Motor neuron (in vitro differentiated cells): Measurements from ENCODE around the gene PIM2. TPM values are rescaled to one million over a fixed set of nuclear protein-coding genes. Genes with fewer than 3 reads are reported as not detected.
A peak's percentile ranks its signal among the peaks of the same experiment; 100 is the strongest.

Experiments used
- ATAC-seq, 8 experiments: fragments of 200-7000 bp; cut with Tn5 transposase; replicated peaks in 6 of 8; 2 replicates each; pipeline ENCODE4 v1.8.0; 2021; ENCODE audit warnings: mild to moderate bottlenecking in 8 of 8, moderate library complexity in 8 of 8
- H3K27ac ChIP-seq, 2 donors: fragments of 250-450 bp; sonication (Bioruptor Pico); 2 replicates each; pipeline ENCODE4 v1.9.0; 2021; ENCODE audit warnings: antibody characterized with exemption in 2 of 2, mild to moderate bottlenecking in 2 of 2, moderate library complexity in 1 of 2
- H3K4me1 ChIP-seq, 2 donors: fragments of 250-450 bp; sonication (Bioruptor Pico); replicated peaks in 1 of 2; 2 replicates each; pipeline ENCODE4 v1.6.1; 2021; ENCODE audit warnings: antibody characterized with exemption in 2 of 2, mild to moderate bottlenecking in 2 of 2, moderate library complexity in 1 of 2
- H3K4me3 ChIP-seq, 5 donors: fragments of 250-450 bp; sonication (Bioruptor Pico); 2 replicates each; pipeline ENCODE4 v1.9.0; 2021; ENCODE audit warnings: antibody characterized with exemption in 5 of 5, mild to moderate bottlenecking in 5 of 5, moderate library complexity in 4 of 5
- WGBS, 10 experiments: fragments of 450-650 bp; shearing (Covaris generic); methylation state at CpG; one replicate each; pipeline ENCODE4 v1.0.0; 2022; 5-methylcytosine and 5-hydroxymethylcytosine counted together
- in situ Hi-C, 9 experiments: fragments of 400-800 bp; cut with MboI; loops; one replicate each; pipeline ENCODE4 v1.15.0; 2021; ENCODE audit warnings: low sequenced_read_pairs in 9 of 9, low pct_unique_long_range_greater_than_20kb in 2 of 9; ENCODE audit not compliant: unreplicated experiment in 9 of 9
- total RNA-seq, 8 experiments: library from RNA; unstranded; fragments of 300-600 nt; gene quantifications; 2 replicates each; pipeline versions ENCODE4 v1.2.3 to v1.2.4, GENCODE V29; 2022

The PIM2 gene
- total RNA-seq, 8 experiments from 2014 or later = 6.9 to 20.3 (median 9.5) TPM

DNA sequence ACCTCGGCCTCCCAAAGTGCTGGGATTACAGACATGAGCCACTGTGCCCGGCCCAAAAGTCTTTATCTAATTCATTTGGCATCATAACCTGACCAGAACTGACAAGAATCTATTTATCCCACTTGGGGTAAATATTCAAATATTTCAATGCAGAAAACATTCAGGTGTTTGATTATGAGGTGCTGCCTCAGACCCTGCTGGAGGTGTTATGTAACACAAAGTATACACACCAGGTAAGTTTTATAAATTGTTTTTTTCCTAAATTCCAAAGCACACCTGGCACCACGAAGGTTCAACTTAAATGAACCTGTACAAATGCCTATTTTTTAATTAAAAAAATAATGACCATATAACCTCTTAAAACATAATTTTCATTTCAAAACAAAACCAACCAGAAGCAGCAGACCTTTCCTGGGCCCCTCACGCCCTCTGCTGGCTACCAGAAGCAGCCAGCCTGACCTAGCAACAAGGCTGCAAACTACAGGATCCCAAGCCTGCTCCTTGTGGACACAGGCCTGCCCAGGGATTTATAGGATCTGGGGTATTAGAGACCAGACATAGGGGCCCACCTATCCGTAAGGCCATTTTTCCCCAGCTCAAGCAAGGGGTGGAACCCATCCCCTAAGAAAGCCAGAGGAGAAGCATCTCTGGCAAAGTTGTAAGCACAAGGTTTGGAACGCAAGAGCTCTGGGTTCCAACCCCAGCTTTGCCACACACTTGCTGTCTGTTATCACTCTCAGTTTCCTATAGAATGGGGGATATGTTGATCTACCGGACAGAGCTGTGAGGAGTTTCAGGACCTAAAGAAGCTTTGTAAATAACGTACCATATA is 26.9 kb upstream of the PIM2 start:
- WGBS, 10 experiments = 20 to 22% (median 21%) methylated on average over 1 to 3 of the region's 8 CpGs; no CpG with 5 or more reads in 7 of the 10 experiments

DNA sequence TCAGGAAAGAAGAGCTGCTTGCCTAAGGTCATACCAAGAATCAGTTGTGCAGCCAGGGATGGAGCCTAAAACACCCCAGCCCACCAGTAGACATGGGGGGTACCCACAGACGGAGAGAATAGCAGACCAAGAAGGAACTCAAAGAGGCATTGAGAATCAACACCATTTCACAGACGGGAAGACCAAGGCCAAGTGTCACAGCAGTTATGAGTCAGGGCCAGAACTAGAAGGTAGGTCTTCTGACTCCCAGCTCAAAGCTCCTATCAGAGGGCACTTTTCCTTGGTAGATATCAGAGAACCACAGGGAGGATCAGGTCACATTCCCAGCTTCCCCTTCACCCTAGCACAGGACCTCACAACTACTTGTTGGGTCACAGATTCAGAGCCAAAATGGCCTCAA is 24.1 kb upstream of the PIM2 start:
- Histone ChIP-seq H3K4me1 (peaks cover 0 to 2% of the 10 kb centered on the region in 2 donors), H3K27ac (no peak overlapping the region), H3K4me3 (no peak overlapping the region)
- 10 to 53% methylated on average over 2 of the region's 2 CpGs; no CpG with 5 or more reads in 8 of the 10 experiments for WGBS, 10 experiments
- no peak for ATAC-seq
- in situ Hi-C loops = no loop called here

More for the DNA sequence above, 26.9 kb upstream of the PIM2 start:
- peak; percentile 43 to 80 (median 70) for ATAC-seq
- Histone ChIP-seq H3K27ac (no peak overlapping the region), H3K4me1 (peaks cover 0 to 2% of the 10 kb centered on the region in 2 donors), H3K4me3 (no peak overlapping the region)
- in situ Hi-C loops = no loop called here

- Histone ChIP-seq H3K4me3 (no peak overlapping the region), H3K4me1 (no peaks in the 10 kb centered on the region), H3K27ac (no peak overlapping the region)
- in situ Hi-C loops = no loop called here
- ATAC-seq = no peak
- WGBS, 10 experiments = 60 to 100% (median 71%) methylated on average over 1 of the region's 2 CpGs; no CpG with 5 or more reads in 7 of the 10 experiments
Measured at GRCh38 chrX:48940404-48940955, 21.7 kb upstream of the PIM2 start.

- 20 to 70% methylated on average over 1 to 2 of the region's 3 CpGs; no CpG with 5 or more reads in 8 of the 10 experiments for WGBS, 10 experiments
- no peak overlapping the region for H3K4me3 ChIP-seq
- H3K4me1 ChIP-seq = no peaks in the 10 kb centered on the region
- in situ Hi-C loops = no loop called here
- no peak overlapping the region for H3K27ac ChIP-seq
- ATAC-seq = no peak
Measured at GRCh38 chrX:48939524-48940228, 20.9 kb upstream of the PIM2 start.

DNA sequence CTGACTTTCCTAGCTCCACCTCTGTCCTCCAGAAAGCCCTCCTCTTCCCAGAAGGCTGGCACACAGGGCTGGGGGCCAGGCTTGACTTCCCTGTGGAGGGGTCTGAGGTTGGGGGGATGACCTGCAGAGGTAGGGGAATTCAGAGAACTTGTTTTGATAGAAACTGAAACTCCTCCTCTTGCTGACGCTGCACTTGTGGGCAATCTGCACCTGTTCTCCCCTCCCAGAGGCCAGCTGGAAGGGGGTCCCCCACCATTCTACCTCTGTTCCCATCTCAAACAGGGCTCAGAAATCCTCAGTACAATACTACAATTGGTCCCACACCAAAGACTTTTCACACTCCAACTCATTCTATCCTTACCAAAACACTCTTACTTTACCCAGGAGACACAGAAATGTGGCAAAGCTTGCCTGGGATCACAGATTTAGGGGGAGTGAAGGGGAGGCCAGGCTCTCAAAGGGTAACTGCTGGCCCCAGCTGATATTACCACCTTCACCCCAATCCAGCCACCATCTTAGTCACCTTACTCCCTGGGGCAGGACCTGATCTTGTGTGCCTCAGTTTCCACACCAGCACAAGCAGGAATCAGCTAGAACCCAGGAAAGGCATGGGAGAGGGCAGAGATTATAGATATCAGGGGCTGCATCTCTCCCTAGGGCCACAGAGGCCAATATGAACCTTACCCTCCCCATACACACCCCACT is 20.0 kb upstream of the PIM2 start:
- Histone ChIP-seq H3K4me3 (no peak overlapping the region), H3K27ac (no peak overlapping the region), H3K4me1 (no peaks in the 10 kb centered on the region)
- ATAC-seq = no peak
- WGBS, 10 experiments = no CpG with 5 or more reads among the region's 1 CpG
- in situ Hi-C loops = no loop called here

- Histone ChIP-seq H3K4me3 (no peak overlapping the region), H3K27ac (no peak overlapping the region), H3K4me1 (no peaks in the 10 kb centered on the region)
- in situ Hi-C loops = no loop called here
- ATAC-seq = peak in 3 of 8 experiments; percentile 56 to 84 (median 59)
- WGBS, 10 experiments = 10 to 67% (median 25%) methylated on average over 1 to 4 of the region's 9 CpGs; no CpG with 5 or more reads in 7 of the 10 experiments
Measured at GRCh38 chrX:48937054-48937907, 18.5 kb upstream of the PIM2 start.

DNA sequence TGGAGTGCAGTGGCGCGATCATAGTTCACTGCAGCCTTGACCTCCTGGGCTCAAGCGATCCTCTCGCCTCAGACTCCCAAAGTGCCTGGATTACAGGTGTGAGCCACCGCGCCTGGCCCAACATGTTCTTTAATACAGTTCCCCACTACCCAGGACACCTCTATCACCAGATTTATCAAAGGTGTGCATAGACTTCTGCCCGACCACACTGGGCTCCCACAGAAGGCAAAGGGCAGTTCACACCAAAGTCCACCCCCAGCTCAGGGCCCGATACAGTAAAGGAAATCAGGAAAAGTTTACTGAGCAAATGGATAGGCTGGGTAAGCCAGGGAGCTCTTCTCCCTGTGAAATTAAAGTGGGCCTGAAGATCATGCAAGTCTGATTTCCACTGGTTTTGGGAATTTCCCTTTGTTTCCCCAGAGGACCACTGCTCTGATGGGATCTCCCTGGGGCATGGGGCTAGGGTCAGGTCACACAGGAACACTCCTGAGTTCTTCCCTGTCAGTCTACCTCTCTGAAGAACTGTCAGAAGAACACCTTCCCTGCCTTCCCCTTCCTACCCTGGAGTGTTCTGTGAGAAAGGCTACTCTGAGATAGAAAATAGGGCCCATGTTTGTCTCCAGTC is 17.7 kb upstream of the PIM2 start:
- no peak overlapping the region for H3K4me3 ChIP-seq

GRCh38 chrX:48935301-48935670 is 16.5 kb upstream of the PIM2 start:
- no peak overlapping the region for H3K27ac ChIP-seq
- H3K4me1 ChIP-seq = no peaks in the 10 kb centered on the region
- no peak for ATAC-seq
- H3K4me3 ChIP-seq = no peak overlapping the region
- in situ Hi-C loops = no loop called here
- WGBS, 10 experiments = 20% methylated on average over 1 of the region's 1 CpG; no CpG with 5 or more reads in 9 of the 10 experiments

More for the DNA sequence above, 17.7 kb upstream of the PIM2 start:
- in situ Hi-C loops = no loop called here
- no peaks in the 10 kb centered on the region for H3K4me1 ChIP-seq
- no peak overlapping the region for H3K27ac ChIP-seq
- ATAC-seq = no peak
- 69% methylated on average over 2 of the region's 8 CpGs; no CpG with 5 or more reads in 9 of the 10 experiments for WGBS, 10 experiments

DNA sequence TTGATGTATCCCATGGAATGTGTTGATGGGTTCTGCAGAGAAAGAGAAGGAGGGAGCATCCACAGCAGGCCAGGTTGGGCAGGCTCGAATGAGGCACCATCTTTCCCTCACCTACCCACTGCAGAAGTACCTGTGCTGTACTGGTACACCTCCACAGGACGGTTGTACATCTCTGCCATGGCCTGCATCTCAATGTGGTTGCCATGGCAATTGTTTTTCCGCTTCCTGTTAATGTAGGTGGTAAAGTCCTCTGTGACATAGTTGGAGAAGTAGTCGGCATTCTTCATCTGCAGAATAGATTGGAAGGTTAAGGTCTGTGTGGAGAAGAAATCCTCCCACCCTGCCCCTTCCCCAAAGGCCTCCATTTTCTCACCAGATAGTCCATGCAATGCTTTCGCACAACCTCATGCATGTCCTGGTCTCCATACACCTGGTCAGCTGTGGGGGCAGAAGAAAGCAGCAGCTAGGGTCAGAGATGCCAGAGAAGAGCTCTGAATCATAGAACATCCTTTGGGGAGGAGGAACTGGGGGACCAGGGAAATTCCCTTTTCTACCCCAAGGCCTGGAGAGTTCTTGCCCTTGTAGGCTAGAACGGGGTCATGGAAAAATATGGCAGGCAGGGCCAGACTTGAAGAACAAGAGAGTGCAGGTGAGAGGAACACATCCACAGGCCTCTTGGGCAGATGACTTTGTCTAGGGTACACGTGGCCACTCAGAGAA is 15.9 kb upstream of the PIM2 start:
- WGBS, 10 experiments = 43 to 60% methylated on average over 3 to 6 of the region's 7 CpGs; no CpG with 5 or more reads in 8 of the 10 experiments

DNA sequence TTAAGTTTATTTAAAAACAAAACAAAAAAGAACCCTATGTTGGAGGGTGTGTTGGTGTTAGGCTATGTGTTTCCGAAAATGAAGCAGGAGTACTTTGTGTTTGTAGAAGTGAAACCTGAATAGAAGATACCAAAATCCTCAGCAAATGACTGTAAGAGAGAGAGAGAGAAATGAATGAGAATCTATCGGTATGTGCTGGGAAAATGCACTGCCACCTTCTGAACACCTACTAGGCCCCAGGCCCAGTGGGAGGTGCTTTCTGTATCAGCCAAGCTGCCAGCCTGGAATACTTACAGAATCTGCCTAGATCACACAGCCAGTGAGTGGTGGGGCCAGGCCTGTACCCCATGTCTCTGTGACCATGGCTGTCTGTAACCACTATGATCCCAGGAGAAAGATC is 14.9 kb upstream of the PIM2 start:
- Histone ChIP-seq H3K27ac (no peak overlapping the region), H3K4me3 (no peak overlapping the region), H3K4me1 (no peaks in the 10 kb centered on the region)
- no peak for ATAC-seq
- in situ Hi-C loops = no loop called here
- 29 to 100% (median 83%) methylated on average over 1 to 2 of the region's 2 CpGs; no CpG with 5 or more reads in 6 of the 10 experiments for WGBS, 10 experiments

More for the DNA sequence above, 15.9 kb upstream of the PIM2 start:
- Histone ChIP-seq H3K27ac (no peak overlapping the region), H3K4me1 (no peaks in the 10 kb centered on the region), H3K4me3 (no peak overlapping the region)
- in situ Hi-C loops = no loop called here
- no peak for ATAC-seq

DNA sequence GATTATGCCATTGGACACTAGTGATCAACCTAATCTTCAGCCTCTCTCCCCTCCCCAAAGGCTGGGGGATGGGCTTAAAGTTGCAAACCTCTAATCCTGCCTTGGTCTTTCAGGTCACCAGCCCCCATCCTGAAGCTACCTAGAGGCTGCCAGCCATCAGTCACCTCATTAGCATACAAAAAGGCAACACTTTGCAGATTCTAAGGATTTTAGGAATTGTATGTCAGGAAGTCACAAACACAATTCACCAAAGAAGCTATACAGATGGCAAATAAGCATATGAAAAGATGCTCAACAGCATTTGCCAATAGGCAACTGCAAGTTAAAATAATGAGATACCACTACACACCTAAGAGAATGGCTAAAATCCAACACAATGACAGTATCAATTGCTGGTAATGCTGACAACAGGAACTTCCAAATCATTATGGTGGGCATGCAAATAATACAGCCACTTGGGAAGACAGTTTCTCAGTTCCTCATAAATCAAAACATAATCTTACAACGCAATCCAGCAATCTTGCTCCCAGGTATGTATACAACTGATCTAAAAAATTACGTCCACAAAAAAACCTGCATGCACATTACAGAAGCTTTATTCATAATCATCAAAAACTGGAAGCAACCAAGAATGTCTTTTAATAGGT is 9.0 kb upstream of the PIM2 start:
- WGBS, 10 experiments = 28 to 80% (median 36%) methylated on average over 1 to 2 of the region's 2 CpGs; no CpG with 5 or more reads in 4 of the 10 experiments
- no peak overlapping the region for H3K4me3 ChIP-seq
- H3K27ac ChIP-seq = no peak overlapping the region
- in situ Hi-C loops = no loop called here
- H3K4me1 ChIP-seq = peaks cover 0 to 2% of the 10 kb centered on the region in 2 donors
- ATAC-seq = no peak
